Measurements from ENCODE around the gene NFIA.

Gene NFIA

DNA sequence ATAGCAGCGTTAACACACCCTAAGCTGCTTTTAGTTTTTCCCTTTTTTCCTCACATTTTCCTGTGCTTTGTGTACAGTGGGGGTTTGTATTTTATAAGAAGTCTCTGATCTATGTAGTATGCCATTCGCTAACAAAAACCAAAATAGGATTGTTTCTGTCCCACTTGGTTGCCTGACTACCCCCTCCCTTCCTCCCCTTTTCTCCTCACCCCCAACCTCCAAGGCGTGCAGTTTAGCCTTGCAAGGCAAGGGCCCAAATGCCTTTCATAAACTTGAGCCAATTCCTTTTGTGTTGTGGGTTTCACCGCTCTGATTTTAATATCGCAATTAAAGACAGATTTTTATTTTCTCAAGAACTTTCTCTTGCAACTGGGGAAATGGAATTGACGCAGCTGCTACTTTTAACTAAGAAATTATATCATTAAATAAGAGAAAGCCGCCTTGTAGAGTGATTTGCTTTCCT lies 365.6 kb downstream of the NFIA start:
- no peak overlapping the region for H3K27ac Mint-ChIP-seq
- peaks cover 4% of the 10 kb centered on the region for H3K4me1 Mint-ChIP-seq (ENCODE audit: low read depth)
- H3K27me3 Mint-ChIP-seq: no peaks in the 10 kb centered on the region
- H3K4me3 Mint-ChIP-seq: no peak overlapping the region
- no peaks in the 10 kb centered on the region for H3K9me3 Mint-ChIP-seq
- no peaks in the 10 kb centered on the region for H3K36me3 Mint-ChIP-seq (ENCODE audit: low read depth)

DNA sequence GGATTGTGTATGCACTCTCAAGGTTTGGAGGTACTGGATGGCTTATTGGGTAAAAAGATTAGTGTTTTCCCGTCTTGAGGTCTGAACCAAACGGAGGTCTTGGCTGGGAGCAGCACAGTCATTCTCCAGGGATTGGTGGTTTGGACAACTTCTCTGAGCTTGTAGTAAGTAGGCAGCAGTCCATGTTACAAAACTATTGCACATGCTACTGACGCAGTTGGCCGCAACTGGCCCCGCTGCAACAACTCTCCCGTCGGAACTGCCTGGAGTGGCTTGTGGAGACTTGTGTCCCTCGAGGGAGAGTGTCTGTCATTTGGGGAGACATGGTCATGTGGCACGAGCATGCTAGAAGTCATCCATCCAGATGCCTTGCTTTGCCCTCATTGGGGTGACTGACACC lies 366.6 kb downstream of the NFIA start:
- H3K36me3 Mint-ChIP-seq (ENCODE audit: low read depth): no peaks in the 10 kb centered on the region
- H3K27ac Mint-ChIP-seq: no peak overlapping the region
- peaks cover 10% of the 10 kb centered on the region for H3K4me1 Mint-ChIP-seq (ENCODE audit: low read depth)
- H3K27me3 Mint-ChIP-seq: no peaks in the 10 kb centered on the region
- no peaks in the 10 kb centered on the region for H3K9me3 Mint-ChIP-seq
- no peak overlapping the region for H3K4me3 Mint-ChIP-seq

DNA sequence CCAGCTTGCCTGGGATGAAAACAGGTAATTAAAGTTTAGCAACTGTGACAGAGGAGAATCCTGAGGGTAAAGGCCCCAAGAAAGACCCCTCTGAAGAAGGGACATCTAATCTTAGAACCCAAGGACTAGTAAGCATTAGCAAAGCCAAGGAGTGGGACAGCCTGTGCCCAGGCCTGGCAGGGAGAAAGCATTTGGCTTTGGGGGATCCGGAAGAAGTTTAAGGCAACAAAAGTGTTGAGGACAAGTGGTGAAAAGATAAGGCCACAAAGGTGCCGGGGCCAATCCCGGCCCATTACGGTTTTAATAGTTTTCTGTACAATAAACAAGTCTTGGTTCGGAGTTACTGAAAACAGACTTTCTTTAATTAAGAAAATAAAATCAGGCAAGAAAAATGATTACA lies 367.0 kb downstream of the NFIA start:
- H3K4me1 Mint-ChIP-seq (ENCODE audit: low read depth): peaks cover 10% of the 10 kb centered on the region

DNA sequence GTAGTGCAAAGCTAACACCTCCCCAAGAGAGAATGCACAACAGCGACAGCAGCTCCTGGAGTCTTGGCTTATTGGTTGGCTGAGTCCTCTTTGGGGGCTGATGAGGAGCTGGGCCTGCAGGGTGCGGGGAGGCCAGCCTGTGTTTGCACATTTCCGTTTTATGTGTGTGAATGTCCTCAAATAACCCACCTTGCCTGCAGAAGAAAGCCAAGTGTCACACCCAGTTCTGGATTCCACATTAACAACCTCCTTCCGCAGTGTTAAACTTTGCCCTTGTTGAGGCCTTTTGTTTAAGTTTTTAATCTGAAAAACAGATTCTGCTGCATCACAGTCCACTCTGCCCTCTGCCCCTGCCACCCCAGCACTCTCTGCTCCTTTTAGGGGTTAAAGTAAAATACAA lies 368.1 kb downstream of the NFIA start:
- Mint-ChIP-seq H3K4me1 (ENCODE audit: low read depth) (peaks cover 10% of the 10 kb centered on the region), H3K27ac (no peak overlapping the region), H3K27me3 (no peaks in the 10 kb centered on the region), H3K4me3 (no peak overlapping the region), H3K9me3 (no peaks in the 10 kb centered on the region), H3K36me3 (ENCODE audit: low read depth) (no peaks in the 10 kb centered on the region)

More for the DNA sequence above, 367.0 kb downstream of the NFIA start:
- no peaks in the 10 kb centered on the region for H3K9me3 Mint-ChIP-seq
- no peak overlapping the region for H3K4me3 Mint-ChIP-seq
- no peaks in the 10 kb centered on the region for H3K27me3 Mint-ChIP-seq
- H3K27ac Mint-ChIP-seq: no peak overlapping the region
- H3K36me3 Mint-ChIP-seq (ENCODE audit: low read depth): no peaks in the 10 kb centered on the region

DNA sequence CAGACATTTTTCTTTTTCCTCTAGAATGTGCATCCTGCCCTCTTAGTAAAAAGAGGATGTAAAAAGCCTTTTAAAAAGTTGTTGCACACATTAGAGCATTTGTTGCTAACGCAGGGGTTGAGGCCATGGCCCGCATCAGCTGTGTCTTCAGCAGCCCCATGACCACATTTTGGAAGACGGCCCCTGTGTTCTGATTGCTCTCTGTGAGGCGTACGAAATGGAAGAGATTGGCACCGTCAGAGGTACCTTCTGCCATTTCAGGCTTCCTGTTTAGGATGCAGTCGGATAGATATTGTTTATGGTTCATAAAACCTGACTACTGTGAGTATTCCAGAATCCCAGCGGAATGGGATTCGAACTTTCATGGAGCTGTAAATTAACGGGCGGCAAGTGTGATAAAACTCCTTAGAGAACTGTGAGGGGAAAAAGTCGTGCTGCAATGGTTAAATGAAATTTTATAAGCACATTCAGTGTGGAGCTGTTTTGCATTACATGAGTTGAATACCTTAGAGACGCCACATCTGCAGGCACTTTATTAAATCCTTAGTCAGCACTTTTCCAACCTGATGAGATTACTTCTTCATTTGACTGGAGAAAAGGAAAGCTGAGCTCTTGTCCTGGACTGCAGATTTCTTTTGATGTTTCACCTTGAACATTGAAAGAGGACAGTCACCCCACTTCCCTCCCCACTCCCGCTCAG lies 368.7 kb downstream of the NFIA start:
- no peaks in the 10 kb centered on the region for H3K9me3 Mint-ChIP-seq
- no peaks in the 10 kb centered on the region for H3K27me3 Mint-ChIP-seq
- no peaks in the 10 kb centered on the region for H3K36me3 Mint-ChIP-seq (ENCODE audit: low read depth)
- no peak overlapping the region for H3K27ac Mint-ChIP-seq
- H3K4me3 Mint-ChIP-seq: no peak overlapping the region
- H3K4me1 Mint-ChIP-seq (ENCODE audit: low read depth): peaks cover 10% of the 10 kb centered on the region

DNA sequence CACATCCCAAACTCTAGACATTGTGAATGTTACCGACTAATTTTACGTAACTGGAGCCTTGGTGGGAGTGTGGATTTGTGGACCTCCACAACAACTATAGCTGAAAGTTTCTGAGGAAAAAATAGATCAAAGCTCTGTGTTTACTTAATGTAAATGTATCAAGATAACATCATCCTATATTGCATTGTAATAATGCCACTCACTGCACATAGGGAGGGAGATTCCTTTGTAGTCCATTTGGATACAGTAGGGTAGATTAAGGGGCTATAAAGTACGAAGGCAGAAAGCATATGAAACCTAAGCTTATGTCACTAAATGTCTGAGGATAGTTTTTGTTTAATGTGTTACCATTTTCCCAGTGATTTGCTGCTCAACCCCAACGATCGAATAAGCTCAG lies 369.2 kb downstream of the NFIA start:
- Mint-ChIP-seq H3K27me3 (no peaks in the 10 kb centered on the region), H3K27ac (no peak overlapping the region), H3K4me1 (ENCODE audit: low read depth) (peaks cover 10% of the 10 kb centered on the region), H3K4me3 (no peak overlapping the region), H3K36me3 (ENCODE audit: low read depth) (no peaks in the 10 kb centered on the region), H3K9me3 (no peaks in the 10 kb centered on the region)

DNA sequence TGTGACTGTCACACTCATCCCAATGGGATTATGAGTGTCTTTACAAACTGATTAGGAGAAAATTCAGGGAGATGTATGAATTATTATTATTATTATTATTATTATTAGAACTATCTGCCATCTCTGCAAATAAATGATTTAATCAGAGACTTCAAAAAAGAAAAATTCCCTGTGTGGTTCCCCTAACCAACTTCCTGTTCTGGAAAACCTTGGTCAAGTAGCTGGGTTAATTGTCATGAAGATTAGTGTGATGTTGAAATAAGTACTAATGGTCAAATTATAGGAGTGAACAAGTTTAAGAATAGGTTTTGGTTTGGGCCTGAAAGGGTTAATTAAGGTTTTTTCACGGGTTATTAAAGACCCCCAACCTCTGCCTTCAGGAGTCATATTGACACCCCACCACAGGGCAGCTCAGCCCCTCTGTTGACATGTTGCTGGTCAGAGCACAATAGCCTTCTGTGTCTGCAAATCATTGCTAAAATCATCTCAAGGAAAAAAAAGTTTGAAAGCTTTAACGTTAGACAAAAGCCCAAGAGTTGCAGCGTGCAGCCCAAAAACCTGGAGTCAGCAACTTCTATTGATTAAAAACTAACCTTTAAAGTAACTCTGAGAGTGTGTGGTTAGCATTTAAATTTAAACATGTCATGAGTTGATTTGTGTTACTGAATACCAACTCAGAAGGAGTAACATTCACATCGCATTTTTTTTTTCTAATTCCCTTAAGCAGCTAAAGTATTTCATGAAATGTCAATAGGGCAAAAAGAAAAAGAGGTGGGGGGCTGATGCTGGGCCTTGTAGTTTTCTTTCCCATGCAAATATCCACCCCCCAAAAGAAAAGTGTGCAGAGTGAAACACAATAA lies 370.0 kb downstream of the NFIA start:
- H3K4me3 Mint-ChIP-seq: no peak overlapping the region
- H3K27me3 Mint-ChIP-seq: no peaks in the 10 kb centered on the region

DNA sequence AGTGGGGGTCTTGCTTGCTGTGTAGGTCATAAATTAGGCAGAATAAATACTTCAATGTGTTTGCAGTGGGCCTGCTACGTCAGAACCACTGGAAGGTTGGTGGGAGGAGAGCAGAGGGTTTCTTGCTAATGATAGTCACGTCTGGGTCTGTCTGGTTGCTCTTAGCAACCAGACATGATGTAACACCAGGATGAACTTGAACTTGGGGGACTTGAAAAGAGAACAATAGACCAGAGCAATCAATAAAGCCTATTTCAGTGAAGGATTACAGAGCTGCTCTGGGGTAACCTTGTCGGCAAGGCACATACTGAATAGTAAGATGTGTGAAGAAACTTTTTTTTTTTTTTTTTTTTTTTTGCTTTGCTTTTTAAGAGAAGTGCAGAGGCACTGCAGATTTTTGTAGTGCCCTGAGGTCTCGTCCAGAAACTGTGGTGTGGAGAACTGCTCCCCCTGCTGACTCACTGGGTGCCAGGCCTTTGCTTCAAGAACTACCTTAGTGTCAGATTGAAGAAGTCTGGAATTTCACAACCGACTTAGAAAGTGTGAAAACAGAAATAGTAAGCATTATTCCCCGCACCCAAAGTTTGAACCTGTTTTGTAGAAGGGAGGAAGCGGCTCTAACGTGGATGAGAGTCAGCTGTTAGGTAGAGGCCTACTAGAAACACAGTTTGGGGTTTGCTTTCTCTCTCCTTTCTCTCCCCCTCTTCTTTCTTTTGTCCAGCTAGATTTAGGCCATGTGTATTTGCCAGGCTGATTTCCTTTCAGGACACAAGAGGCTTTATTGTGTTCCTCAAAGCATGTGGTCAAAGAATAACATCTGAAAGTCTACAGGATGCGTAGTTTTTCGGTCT lies 371.0 kb downstream of the NFIA start:
- Mint-ChIP-seq H3K36me3 (ENCODE audit: low read depth) (no peaks in the 10 kb centered on the region), H3K4me3 (peak overlapping the region; percentile 7), H3K9me3 (no peaks in the 10 kb centered on the region), H3K27me3 (no peaks in the 10 kb centered on the region), H3K4me1 (ENCODE audit: low read depth) (peaks cover 10% of the 10 kb centered on the region), H3K27ac (no peak overlapping the region)

More for the DNA sequence above, 370.0 kb downstream of the NFIA start:
- Mint-ChIP-seq H3K9me3 (no peaks in the 10 kb centered on the region), H3K27ac (no peak overlapping the region), H3K4me1 (ENCODE audit: low read depth) (peaks cover 10% of the 10 kb centered on the region), H3K36me3 (ENCODE audit: low read depth) (no peaks in the 10 kb centered on the region)

DNA sequence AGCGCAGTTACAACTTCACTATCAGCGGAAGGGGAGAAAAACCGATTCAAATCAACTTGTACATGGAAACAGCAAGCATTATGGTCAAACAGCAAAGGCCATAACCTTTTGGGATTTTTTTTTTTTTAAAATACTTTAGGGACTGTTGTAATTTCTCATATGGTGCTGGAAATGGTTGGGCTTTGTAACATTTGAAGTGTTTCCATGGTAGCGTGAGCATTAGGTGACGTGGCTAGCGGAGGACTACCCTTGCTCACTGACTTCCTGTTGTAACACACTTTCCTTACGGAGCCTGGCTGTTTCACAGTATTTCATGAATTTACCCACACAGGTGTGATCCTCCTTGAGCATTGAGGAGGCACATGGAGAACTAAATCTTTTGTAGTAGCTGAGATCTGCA lies 373.0 kb downstream of the NFIA start:
- Mint-ChIP-seq H3K36me3 (ENCODE audit: low read depth) (no peaks in the 10 kb centered on the region), H3K4me3 (no peak overlapping the region), H3K27ac (no peak overlapping the region), H3K4me1 (ENCODE audit: low read depth) (peaks cover 10% of the 10 kb centered on the region), H3K27me3 (no peaks in the 10 kb centered on the region), H3K9me3 (no peaks in the 10 kb centered on the region)

DNA sequence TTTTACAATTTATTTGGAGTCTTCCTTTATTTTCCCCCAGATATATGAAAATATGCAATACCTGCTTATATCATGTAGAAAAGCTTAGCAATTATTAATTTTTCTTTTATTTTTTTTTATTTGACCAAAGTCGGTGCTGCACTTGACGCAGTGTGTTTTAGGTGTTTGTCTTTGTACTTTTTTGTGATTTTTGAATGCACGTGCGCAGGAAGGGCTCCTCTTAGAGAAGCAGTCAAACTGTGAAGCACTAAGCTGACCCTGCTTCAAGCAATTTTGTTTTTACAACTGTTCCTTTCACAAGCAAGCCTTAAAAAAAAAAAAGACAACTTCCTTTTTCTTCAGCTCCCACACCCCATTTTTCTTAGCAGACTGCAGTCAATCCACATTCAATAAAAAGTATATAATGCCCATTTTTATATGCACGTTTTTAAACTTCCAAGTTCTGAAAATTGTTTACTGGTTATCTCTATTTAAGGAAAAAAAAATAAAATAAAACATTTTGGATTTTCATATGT lies 375.2 kb downstream of the NFIA start:
- H3K4me3 Mint-ChIP-seq: no peak overlapping the region
- peaks cover 10% of the 10 kb centered on the region for H3K4me1 Mint-ChIP-seq (ENCODE audit: low read depth)
- no peaks in the 10 kb centered on the region for H3K36me3 Mint-ChIP-seq (ENCODE audit: low read depth)
- H3K9me3 Mint-ChIP-seq: no peaks in the 10 kb centered on the region
- H3K27me3 Mint-ChIP-seq: no peaks in the 10 kb centered on the region
- H3K27ac Mint-ChIP-seq: no peak overlapping the region

DNA sequence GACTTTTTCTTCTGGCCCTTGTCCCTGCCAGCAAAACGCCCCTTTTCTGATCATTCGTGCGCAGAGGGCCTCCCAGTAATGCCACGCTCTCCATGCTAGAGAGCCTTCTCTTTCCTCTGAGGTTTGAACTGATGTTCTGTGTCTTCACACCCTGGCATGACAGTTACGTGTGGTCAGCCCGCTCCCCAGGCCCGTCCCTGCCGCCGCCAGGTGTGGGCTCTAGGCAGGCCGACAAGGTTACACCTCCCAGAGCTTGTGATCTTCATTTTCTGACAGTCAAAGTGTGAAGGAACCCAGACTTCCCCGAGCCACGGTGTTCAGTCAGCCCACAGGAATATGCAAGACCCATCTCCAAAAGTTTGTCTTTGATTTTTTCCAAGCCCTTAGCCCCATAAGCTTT lies 377.0 kb downstream of the NFIA start:
- H3K36me3 Mint-ChIP-seq (ENCODE audit: low read depth): no peaks in the 10 kb centered on the region
- no peaks in the 10 kb centered on the region for H3K9me3 Mint-ChIP-seq
- H3K27ac Mint-ChIP-seq: no peak overlapping the region
- no peaks in the 10 kb centered on the region for H3K27me3 Mint-ChIP-seq
- no peaks in the 10 kb centered on the region for H3K4me1 Mint-ChIP-seq (ENCODE audit: low read depth)
- no peak overlapping the region for H3K4me3 Mint-ChIP-seq

DNA sequence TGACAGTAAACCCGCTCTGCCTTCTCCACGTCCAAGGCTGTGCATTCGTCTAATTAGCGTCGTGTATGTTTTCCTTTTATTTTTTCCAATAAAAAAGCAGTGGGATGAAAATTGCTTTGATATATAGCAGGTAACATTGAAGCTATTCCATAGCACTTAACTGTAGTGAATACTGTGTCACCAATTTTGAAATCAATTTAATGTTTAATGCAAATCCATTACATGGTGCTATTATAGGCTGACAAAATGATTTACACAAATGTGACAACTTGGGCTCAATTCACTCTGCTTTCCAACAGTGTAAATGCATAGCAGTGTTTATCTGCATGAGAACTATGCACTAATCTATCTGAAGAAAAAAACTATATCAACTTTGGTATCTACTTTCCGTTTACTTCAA lies 377.8 kb downstream of the NFIA start:
- H3K27me3 Mint-ChIP-seq: no peaks in the 10 kb centered on the region
- H3K36me3 Mint-ChIP-seq (ENCODE audit: low read depth): no peaks in the 10 kb centered on the region
- H3K27ac Mint-ChIP-seq: no peak overlapping the region
- H3K4me3 Mint-ChIP-seq: no peak overlapping the region
- H3K9me3 Mint-ChIP-seq: no peaks in the 10 kb centered on the region
- no peaks in the 10 kb centered on the region for H3K4me1 Mint-ChIP-seq (ENCODE audit: low read depth)

DNA sequence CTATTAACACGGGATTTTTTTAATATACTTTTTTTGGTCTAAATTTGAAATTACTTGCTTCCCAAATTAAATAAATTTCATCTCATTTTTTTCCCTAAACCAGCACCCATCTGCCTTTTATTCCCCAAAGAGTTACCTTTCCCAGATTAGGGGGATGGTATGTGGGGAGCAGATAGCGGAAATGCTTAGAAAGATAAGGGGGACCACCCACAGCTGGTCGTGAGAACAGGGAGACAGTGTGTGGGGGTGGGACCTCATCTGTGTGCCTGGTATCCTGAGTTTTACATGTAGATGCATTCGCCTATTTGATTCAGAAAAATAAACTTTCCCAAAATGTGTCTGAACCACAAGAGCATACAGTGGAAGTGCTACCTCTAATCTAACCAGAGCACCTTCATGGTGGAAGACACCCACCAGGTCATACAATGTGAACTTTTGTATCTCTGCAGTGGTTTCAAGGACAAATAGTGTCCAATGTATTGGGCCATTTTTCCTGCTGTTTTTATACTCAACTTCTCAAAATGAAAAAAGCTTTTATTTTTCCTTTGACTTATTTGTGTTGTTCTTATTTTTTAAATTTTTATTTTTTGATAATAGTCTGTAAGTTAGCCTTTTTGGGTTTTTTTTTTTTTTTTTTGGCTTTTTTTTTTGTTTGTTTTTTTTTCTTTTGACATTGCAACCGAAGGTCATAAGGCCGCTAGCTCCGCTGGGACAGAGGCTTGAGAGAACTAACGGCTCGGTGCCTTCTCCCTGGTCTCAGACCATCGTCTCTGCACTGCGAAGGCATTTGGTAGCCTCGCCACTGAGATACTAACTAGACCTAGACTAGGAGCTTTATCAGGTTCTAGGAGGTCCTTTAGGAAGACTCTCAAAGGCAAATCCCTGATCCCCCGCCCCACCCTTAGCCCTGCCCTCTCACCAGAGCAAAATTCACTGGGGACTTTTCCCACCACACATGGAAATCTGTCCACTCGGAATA lies 379.3 kb downstream of the NFIA start:
- no peak overlapping the region for H3K4me3 Mint-ChIP-seq
- no peak overlapping the region for H3K27ac Mint-ChIP-seq
- no peaks in the 10 kb centered on the region for H3K27me3 Mint-ChIP-seq

DNA sequence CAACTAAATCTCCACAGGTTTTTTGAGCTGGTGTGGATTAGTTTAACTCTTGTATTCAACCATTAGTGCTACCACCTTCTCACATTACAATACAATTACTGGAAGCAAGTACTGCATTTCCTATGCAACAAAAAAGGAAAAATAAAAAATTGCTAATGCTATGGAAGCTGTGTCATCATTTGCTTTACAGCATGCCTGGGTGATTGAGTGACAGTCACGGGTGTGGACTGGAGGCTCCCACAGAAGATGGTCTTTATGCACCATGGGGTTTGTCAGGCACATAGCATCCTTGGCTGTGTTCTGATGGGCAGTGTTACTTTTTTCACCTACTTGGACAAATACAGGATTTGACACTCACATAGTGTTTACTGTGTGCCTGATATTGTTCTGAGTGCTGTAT lies 380.3 kb downstream of the NFIA start:
- Mint-ChIP-seq H3K9me3 (no peaks in the 10 kb centered on the region), H3K36me3 (ENCODE audit: low read depth) (no peaks in the 10 kb centered on the region), H3K4me1 (ENCODE audit: low read depth) (no peaks in the 10 kb centered on the region), H3K27ac (no peak overlapping the region), H3K4me3 (no peak overlapping the region), H3K27me3 (no peaks in the 10 kb centered on the region)

More for the DNA sequence above, 379.3 kb downstream of the NFIA start:
- no peaks in the 10 kb centered on the region for H3K9me3 Mint-ChIP-seq
- no peaks in the 10 kb centered on the region for H3K36me3 Mint-ChIP-seq (ENCODE audit: low read depth)
- H3K4me1 Mint-ChIP-seq (ENCODE audit: low read depth): no peaks in the 10 kb centered on the region

Data from stimulated activated naive CD8-positive, alpha-beta T cell treated with anti-CD3 and anti-CD28 coated beads, Interleukin-15, Interleukin-2, amounts not matched to agents 100 ng/mL and 50 ng/mL, for 24 hours (primary cell).